ENCODE data around the gene CFAP58.

Gene CFAP58

DNA sequence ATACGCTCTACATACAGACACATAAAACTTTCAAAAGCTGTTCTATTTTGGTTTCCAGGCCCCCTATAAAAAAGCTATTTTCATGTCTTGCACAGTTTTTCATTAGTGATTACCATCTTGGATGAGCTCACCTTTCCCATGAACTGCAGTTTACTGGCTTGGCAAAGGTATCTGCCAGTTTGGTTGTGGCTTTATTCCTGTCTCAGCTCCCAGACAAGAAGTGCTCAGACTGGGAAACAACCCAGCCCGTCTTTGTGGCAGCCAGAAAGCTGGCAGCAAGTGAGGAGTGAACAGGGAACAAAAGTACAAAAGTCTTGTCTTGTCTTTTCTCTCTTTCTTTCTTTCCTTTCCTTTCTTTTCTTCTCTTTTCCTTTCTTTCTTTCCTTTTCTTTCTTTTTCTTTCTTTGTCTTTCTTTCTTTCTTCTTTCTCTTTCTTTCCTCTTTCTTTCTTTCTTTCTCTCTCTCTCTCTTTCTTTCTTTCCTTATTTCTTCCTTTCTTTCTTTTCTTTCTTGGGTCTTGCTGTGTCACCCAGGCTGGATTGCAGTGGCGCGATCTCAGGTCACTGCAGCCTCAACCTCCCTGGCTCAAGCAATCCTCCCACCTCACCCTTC, 138.8 kb downstream of the CFAP58 start:
- ATAC-seq = no peak

DNA sequence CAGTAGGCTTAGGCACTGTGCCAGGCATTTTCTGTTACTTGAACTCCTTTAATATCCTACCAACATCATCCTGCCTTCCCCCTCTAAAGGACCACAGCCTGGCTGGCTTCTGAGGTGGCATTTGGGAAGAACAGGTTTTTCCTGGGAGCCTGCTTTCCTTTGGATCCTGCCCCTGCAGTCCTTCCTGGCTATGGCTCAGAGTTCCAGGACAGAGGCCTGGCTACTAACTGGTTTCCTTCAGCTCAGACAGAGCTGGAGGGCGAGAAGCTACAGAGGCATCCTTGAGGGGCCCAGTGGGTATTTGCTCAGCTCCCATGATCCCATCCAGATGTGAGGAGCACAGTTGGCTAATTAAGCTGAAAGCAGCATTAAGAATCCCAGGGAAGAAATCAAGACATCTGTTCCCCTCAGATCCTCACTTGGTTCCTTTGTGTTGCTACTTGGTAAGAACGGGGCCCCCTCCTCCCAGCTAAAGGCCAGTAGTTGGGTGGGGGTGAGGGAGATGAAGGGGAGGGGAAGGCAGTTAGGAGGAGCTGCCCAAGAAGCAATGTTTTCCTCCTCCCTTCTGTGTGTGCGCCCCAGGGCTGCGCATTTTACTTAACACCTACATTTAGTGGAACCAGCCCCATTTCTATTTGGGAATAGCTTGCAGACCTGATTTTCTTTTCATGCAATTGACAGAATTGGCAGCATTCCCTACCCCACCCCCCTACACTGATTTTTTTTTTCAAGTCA, 144.9 kb downstream of the CFAP58 start:
- no peak for ATAC-seq

DNA sequence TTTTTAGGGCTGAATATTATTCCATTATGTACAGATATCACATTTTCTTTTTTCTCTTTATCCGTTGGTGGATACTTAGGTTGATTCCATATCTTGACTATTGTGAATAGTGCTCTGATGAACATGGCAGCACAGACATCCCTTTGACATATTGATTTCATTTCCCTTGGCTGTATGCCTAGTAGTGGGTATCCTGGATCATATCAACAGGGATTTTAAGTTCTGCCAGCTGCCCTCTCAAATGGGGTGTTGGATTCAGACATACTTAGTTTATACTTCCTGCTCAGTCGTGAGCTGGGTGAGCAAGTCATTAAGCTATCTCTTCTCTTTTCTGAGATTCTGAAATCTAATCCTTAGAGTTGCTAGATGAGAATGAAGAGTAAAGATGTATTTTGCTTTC, 147.8 kb downstream of the CFAP58 start:
- no peak for ATAC-seq

DNA sequence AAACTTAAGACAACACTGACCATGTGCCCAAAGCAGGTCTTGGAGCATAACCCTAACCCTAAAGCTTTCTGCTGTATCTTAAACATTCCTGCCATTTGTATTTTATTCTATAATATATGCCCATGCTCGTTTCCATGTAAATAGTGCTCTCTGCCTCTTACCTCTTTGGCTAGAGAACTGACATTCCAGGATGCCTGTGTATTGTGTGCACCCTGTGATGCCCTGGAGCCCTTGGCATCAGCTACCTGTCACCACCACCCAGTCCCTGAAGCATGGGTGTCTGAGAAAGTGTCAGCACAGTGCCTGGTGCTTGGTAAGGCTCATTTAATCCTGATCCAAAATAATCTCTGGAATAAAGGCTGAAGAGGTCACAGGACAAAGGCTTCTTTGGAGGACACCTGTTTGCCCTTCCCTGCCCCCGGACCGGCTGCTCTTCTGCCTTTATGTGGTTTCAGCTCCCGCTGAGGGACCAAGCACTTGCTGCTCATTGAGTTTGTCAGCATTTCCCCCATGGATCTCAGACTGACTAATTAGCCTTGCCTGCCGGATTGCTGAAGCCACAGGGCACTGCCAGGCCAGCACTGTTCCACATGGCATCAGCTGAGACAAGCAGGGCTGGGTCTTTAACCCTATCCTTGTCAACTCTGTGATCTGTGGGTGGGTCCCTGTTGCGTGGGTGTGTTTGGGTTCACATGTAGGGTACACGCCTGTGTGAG, 148.4 kb downstream of the CFAP58 start:
- ATAC-seq = no peak

DNA sequence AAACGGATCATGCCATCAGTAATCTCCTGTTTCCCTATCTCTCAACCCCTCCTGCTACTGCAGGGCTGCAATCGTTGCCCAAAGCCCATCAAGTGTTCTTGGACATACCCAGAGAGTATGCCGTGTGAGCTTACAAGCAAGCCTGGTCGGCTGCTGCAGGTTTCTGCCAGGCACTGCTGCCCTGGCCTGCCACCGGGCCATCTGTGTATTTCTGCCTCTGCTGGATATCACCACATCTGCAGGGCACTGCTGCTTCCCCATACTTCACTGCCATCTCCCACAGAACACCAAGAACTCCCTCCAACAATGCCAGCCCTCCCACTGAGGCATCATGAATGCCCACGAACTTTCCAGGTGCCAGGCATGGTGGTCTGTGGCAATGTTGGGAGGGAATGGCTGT, 149.3 kb downstream of the CFAP58 start:
- ATAC-seq = no peak

Data from activated CD4-positive, CD25-positive, alpha-beta regulatory T cell treated with anti-CD3 and anti-CD28 coated beads, Interleukin-2, amount 50 U/mL, for 24 hours (primary cell).